ACHN (cell line): ENCODE data around the gene DHCR24.
"Not testable (repeated sequence)": the region's sequence is repeated elsewhere in the genome, so short reads cannot be mapped to it uniquely, and the experiment has no call there.

Experiments used
- DNase-seq: peaks from one replicate; pipeline ENCODE4 v3.0.0-alpha.2; 2015
- in situ Hi-C: cut with HindIII; loops from 2 replicates; pipeline ENCODE4 v1.10.0; 2017; ENCODE audit warnings: low sequenced_read_pairs, low pct_ligation_motif_present, low pct_unique_long_range_greater_than_20kb

Gene DHCR24

DNA sequence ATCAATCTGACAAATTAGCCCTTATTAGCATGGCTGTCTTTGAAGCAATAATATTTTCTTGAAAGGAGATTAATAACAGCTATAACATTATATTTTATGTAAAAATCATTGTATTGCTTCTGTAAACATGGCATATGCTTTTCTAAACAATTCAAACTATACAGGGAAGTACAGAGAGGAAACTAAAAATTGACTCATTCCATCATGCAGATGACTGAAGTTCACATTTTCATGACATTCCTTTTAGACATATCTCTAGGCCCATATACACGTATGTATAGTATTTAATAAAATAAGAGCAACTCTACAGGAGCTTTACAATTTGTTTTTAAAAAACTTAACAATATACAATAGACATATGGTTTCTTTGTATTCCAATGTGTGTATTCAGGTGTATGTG, 5.6 kb upstream of the DHCR24 start:
- no peak for DNase-seq
- in situ Hi-C loops: no loop called here

- no peak for DNase-seq
- in situ Hi-C loops: no loop called here
Observed at GRCh38 chr1:54889132-54889725, 2.2 kb upstream of the DHCR24 start.

- no peak for DNase-seq
- in situ Hi-C loops: no loop called here
Observed at GRCh38 chr1:54888080-54888733, 1.2 kb upstream of the DHCR24 start.

GRCh38 chr1:54887665-54888071, 673 bp upstream of the DHCR24 start:
- in situ Hi-C loops: no loop called here
- peak; percentile 62 for DNase-seq

DNA sequence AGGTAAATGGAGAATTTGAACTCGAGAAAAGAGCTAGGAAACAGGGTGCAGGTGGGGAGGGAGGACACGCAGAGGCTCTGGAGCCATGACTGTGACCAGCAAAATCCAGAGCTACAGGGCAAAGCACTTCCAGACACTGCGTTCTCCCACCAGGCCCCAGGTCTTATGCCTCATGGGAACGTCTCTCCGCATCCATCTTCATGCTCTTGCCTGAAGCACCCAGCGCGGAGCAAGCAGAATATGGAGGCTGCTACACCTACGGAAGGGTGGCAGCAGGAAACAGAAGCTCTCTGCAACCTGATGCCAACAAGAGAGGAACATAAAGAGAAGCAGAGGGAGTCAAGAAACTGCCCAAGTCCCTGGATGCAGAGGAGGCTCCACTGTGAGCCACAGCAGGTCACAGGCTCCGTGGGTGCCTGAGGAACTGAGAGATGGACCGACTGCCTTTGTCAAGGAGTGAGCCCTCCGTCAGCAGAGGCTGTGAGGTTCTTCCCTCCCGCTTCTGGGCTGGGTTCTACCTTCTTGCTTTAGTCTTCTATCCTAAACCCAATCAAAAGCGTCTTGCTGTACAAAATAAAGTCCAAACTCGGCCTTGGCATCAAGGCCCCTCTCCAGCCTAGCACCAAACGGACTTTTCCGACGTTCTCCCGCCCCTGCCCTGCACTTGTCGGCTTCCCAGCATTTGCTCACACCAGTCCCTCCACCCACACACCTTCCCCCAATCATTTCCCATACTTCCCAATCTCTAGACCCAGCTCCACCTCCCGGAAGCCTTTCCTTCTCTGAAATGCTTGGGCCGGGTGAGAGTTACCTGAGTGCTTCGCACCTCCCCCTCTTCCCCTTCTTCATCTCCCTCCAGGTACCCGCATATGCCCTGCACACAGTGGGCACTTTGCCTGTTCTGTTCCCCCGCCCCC, 930 bp downstream of the DHCR24 start:
- in situ Hi-C loops: no loop called here
- DNase-seq: peak; percentile 59

DNA sequence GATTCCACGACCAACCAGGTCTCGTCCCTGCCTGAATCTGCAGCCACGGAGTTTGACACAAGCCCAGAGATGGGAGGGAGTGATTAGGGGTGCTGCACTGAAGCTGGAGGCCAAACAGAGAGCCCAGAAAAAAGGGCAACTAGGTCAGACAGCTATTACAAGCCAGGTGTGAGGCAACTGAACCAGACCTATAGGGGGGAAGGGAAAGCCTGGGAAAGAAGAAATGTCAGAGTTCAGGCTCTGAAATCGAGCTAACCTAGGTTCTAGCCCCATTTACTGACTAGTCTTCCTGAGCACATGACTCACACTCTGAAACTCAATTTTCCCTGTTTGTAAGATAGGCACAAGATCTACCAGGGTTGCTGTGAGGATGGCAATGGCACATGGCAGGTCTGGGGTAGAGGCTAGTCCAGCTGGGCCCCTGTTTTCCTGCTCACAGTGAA, 1.7 kb downstream of the DHCR24 start:
- in situ Hi-C loops: no loop called here
- DNase-seq: no peak

DNA sequence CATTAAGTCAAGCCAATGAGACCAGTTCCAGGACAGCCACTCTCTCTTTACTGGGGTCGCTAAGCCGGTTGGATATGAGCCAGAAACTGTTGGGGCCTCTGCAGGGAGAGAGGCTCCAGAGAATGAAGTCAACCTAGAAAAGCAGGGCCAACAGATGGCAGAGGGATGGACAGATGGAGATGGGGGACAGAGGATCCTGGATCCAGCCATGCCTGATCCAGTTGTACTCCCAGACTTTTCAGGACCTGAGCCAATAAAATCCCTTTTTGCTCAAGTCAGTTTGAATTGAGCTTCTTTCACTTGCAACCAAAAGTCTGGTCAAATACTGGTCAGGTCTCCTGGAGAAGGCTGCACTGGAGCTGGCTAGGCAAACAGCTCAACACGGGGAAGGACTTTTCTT, 2.2 kb downstream of the DHCR24 start:
- in situ Hi-C loops: no loop called here

GRCh38 chr1:54884135-54884586, 2.8 kb downstream of the DHCR24 start:
- in situ Hi-C loops: no loop called here
- peak; percentile 58 for DNase-seq

More for the DNA sequence above, 2.2 kb downstream of the DHCR24 start:
- DNase-seq: no peak

DNA sequence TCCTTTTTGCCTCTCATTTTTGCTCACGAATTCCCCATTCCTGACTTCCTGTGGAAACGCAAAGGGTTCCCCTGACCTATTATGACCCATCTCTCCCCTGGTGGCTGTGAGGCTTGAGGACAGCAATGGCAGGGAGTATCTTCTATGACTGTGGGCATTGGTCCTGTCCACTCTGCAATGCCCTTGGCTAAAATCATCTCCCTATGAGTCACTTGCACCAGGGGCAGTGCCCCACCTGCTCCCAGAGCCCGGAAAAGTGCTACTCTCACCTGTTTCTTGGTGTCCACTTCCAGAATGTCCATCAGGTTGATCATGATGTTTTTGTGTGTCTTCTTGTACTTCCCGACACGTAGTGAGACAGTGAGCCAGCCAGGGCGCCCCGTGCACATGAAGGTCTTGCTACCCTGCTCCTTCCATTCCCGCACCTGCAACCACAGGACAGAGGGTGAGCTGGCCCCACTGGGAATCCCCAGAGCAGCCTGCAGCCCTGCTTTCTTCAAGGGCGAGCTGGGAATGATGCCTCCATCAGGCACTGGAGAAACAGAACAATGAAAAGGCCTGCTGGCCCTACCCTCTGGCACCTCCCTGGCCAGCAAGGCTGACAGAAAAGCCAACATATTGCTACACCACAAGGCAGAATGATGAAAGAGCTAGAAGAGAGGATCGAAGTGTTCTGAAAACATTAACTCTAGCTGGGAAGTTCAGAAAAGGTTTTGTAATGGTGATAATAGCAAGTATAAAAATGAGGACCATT, 3.5 kb downstream of the DHCR24 start:
- in situ Hi-C loops: no loop called here
- no peak for DNase-seq

- in situ Hi-C loops: no loop called here
- no peak for DNase-seq
Observed at GRCh38 chr1:54882519-54882918, 4.5 kb downstream of the DHCR24 start.

GRCh38 chr1:54881604-54882003, 5.4 kb downstream of the DHCR24 start:
- in situ Hi-C loops, DNase-seq: not testable (repeated sequence)

DNA sequence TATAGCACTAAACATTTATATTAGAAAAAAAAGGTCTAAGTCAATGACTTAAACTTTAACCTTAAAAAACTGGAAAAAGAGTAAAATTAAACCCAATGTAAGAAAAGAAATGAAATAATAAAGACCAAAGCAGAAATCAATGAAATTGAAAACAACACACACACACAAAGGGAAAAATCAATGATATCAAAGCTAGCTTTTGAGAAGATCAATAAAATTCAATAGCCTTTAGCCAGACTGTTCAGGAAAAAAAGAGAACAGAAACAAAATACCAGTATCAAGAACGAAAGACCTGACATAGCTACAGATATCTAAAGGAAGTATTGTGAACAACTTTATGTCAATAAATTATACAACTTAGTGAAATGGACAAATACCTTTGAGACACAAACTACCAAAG, 7.1 kb downstream of the DHCR24 start:
- no peak for DNase-seq
- in situ Hi-C loops: no loop called here

DNA sequence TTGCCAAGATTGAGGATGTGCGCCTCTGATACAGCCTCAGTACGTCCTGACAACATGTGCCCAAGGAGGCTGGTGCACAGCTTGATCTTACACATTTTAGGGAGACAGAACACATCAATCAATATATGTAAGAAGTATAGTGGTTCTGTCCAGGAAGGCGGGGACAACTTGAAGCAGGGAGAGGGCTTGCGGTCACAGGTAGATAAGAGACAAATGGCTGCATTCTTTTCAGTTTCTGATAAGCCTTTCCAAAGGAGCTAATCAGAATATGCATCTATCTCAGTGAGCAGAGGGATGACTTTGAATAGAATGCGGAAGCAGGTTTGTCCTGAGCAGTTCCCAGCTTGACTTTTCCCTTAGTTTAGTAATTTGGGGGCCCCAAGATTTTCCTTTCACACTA, 10.2 kb downstream of the DHCR24 start:
- no peak for DNase-seq
- in situ Hi-C loops: no loop called here

DNA sequence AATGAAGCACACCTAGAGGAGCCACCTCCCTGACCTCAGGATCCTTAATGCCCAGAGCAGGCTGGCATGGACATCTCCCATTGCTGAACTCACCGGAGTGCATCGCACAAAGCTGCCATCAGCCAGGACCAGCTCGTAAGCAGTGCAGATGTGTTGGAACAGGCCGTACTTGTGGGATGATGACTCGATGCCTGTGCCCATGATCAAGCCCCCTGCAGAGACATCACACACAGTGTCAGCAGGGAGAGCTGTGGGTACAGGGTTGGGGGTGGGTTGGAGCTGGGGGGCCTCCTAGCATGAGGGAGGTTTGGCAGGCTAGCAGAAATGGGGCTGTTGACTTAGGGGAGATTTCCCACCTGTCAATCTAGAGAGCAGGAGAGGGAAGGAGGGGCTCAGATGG, 12.0 kb downstream of the DHCR24 start:
- DNase-seq: peak; percentile 40
- in situ Hi-C loops: no loop called here

DNA sequence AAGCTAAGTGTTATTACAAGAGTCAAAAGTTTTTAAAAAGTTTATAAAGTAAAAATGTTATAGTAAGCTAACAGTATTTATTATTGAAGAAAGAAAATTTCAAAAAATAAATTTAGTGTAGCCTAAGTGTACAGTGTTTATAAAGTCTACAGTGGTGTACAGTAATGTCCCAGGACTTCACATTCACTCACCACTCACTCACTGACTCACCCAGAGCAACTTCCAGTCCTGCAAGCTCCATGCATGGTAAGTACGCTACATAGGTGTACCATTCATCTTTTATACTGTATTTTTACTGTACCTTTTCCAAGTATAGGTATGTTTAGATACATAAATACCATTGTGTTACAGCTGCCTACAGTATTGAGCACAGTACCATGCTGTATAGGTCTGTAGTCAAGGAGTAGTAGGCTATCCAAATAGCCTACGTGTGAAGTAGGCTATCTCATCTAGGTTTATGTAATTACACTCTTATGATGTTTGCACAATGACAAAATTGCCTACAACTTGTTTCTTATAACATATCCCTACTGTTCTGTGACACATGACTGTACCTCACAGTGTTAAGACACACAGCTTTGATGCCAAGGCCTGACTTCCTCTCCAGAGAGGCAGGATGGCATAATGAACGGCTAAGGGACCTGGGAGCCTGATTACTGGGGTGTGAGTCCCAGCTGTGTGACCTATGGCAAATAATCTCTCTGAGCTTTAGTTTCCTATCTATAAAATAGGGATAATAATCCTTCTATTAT, 12.7 kb downstream of the DHCR24 start:
- DNase-seq: no peak
- in situ Hi-C loops: no loop called here

DNA sequence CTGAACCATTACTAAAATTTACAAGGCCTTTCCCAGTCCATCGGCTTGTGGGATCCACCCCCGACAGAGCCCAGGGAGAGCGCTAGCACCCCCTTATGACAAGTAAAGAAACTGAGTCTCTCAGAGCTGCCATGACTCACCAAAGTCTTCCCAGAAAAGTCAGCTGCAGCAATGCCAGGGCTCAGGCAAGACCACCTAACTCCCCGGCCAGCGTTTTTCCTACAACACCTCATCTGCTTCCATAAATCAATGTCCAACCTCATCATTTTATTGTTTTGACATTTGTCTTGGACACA, 15.0 kb downstream of the DHCR24 start:
- no peak for DNase-seq
- in situ Hi-C loops: no loop called here

GRCh38 chr1:54871275-54872035, 15.5 kb downstream of the DHCR24 start:
- no peak for DNase-seq
- in situ Hi-C loops: no loop called here

DNA sequence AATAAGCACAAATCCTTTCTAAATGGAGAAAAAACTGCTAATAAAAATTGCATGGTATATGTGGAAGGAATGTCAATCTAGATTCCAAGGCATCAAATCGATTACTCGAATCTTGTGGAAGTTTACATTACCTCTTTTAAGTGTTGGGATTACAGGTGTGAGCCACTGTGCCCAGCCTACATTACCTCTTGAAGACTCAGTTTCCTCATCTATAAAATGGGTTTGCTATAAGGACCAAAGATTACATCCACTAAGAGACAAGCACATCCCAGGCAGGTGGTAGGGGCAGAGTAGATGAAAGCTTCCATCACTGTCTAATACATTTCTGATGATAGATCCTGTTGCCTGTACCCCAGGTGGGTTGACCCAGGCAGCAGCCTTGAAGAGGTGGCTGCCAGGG, 16.1 kb downstream of the DHCR24 start:
- in situ Hi-C loops: no loop called here

More for the DNA sequence above, 16.1 kb downstream of the DHCR24 start:
- no peak for DNase-seq
